Endometrium (tissue), 2 donors: ENCODE measurements around the gene MAP4K4.

Source experiments
- FAIRE-seq: peaks from 2 replicates; lab custom pipeline; 2012; peaks lifted over from hg19 to GRCh38; lab: Jason Lieb, UNC
- donor health status: control.
- donor health status: control.

Gene MAP4K4

DNA sequence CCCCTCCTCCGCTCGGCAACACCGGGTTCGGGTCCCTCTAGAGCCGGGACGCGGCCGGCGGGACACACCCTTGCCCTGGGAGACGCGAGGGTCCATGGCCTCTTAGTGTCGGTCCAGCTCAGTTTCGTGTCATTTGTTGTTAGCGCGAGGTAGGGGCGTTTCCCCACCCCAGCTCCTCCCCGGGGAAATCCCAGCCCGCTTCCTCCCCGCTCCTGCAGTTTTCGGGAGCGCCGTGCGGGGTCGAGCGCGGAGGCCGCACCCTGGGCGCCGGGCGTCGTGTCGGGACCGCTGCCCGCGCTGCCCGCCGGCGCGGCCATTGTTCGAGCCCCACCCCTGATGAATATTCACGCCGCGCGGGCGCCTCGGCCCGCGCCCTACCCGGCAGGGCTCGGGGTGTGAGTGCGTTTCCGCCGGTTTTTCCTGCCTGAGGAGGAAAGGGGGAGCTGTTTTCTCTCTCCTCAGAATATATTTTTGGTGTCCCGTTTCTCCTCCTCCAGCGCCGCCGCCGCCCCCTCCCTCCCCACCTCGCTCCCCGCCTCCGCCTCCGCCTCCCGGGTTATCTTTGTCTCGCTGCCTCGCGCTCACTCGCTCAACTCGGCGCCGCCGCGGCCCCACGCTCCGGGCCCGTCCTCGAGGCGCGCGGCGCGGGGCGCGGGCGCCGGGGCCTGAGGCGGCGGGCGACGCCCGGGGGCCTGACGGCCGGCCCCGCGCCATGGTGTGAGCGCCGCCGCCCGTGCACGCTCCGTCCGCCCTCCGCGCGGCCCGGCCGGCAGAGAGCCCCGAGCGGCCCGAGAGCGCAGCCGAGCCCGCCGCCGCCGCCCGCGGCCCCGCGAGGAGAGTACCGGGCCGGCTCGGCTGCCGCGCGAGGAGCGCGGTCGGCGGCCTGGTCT is at the start of gene MAP4K4:
Gene MAP4K4, plus strand, starts transcription at position 584 of the 890 bp plus-strand sequence. CDS start 374 bp downstream, outside the sequence.
- FAIRE-seq: no peak

DNA sequence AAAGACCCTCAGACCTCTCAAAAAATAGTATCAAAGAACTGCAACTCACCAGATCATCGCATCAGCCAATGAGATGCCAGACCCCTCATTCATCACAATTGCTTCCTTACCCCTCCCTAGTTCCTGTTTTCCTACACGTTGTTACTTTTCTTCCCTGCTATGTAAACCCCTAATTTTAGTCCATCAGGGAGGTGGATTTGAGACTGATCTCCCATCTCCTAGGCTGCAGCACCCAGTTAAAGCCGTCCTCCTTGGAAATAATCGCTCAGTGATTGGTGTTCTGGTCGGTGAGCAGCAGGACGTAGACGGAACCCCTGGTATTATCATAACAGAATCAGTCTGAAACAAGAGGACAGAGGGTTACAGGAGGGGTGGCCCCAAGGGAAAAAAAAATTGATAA is 44.0 kb upstream of the MAP4K4 start:
- FAIRE-seq: no peak

DNA sequence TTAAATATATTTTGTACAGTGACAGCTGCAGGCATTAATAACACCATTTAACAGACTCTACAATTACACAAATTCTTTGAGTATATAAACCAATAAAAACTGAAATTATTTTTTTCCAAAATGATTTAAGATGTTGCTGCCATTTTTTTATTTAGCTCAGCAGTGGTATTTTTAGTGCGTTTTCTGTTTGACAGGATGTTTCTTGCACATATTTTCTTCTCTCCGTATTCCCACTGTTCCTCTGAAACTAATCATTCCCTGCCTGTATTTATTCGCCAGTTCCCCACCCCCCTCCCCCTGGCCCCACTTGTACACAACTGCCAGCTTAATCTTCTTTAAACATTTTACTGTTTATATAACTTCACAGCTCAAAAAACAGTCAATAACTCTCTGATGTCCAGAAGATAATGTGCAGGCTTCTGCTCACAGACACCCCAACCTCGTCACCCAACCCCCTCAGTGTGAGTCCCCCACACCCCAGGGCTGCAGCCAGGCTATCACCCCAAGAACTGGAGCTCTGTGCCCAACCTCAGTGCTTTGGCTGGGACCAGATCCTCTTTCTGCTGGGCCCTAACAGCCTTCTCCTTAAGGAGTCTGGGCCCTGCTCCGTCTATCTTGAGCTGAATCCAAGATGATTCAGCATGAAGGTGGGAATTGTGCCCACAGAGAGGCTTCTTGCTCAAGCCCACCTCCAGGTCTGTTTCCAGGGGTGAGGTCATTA is 41.6 kb upstream of the MAP4K4 start:
- no peak for FAIRE-seq

DNA sequence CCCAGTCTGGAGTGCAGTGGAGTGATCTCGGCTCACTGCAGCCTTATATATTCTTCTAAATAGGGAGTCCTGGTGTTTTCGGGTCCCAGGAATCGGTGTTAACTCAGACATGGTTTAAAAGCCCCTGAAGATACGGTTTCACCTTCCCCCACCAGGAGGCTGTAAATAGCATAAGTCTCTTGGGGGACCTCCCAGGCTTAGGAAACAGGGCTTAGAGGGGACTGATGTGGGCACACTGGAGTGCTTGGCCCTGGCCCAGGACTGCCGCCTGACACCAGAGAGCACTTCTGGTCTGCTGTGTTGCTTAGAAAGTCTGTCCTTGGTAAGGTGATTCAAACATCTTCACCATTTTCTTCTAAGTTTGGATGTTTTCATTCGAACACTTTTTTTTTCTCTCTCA is 39.7 kb upstream of the MAP4K4 start:
- no peak for FAIRE-seq

DNA sequence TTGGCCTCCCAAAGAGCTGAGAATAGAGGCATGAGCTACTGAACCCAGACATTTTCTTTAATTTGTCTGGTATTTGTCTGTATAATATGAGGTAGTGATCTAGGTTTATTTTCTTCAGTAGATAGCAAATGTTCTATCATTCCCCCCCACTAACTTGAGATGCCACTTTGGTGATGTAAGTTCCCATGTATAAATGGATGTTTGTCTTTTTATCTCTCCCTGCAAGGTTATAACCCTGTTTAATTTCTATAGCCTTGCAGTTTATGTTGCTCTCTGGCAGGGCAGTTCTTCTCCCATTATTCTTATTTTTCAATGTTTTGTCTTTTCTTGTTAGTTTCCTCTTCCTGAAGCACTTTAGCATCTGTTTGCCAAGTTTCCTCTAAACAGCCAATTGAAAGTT is 39.1 kb upstream of the MAP4K4 start:
- FAIRE-seq: no peak

DNA sequence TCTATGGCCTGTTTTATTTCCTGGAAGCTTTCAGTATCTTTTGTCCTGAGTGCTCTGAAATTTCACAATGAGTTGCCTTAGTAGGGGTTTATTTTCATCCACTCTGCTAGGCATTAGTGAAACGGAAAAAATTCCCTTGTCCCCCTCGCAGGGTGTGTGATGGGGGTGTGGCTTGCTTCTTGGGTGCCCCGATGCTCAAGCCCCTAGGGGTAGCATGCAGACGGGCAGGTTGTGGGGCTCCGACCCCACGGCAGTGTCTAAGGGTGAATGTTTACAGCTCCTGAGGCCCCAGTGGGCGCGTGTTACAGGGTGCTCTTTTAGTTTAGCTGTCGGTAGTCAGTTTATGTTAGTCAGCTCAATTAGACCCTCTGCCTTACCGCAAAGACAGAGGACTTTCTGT is 32.2 kb upstream of the MAP4K4 start:
- no peak for FAIRE-seq

DNA sequence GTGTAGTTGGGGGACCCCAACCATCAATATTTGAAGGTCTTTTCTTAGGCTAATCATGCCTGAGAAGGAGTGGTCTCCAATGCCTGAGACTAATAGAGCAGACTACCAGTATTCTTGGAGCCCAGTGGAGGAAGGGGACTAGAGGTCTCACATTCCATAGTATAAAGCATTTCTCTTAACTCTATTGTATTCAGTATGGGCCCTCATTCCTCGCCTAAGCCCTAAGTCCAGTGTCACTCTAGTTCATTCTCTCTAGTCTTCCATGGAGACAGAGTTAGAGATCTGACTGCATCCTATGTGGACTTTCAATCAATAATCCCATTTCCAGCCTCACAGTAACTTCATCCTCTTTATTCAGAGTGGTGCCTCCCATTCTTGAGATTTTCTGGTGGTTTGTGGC is 29.7 kb upstream of the MAP4K4 start:
- FAIRE-seq: no peak

DNA sequence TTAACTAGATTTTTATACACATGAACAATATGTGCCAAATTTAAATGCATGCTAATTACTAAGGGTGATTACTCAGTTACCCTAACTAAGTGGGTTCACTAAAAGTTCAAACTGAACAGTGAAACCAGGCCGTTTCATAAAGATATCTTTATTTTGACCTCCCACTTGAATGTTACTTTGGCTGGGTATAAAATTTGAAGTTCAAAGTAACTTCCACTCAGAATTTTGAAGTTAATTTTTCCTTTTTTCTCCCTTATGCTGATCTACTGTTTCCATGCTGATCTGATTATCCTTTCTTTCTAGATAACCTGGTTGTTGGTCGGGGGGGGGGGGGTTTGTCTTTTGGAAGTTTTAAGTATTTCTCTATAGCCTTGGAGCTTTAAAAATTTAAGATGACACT is 25.5 kb upstream of the MAP4K4 start:
- no peak for FAIRE-seq

DNA sequence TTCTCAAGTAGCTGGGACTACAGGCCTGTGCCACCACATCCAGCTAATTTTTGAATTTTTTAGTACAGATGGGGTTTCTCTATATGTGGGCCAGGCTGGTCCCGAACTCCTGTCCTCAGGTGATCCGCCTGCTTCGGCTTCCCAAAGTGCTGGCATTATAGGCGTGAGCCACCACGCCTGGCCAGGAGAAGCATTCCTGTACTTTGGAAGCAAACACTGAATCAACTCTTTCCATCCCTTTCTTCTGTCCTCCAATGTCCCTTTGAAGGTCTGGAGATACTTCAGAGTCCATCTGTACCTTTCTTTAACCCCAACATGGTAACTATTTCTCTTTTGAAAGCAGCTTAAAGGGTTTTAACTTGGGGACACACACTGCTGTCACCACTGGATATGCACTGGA is 23.6 kb upstream of the MAP4K4 start:
- no peak for FAIRE-seq

DNA sequence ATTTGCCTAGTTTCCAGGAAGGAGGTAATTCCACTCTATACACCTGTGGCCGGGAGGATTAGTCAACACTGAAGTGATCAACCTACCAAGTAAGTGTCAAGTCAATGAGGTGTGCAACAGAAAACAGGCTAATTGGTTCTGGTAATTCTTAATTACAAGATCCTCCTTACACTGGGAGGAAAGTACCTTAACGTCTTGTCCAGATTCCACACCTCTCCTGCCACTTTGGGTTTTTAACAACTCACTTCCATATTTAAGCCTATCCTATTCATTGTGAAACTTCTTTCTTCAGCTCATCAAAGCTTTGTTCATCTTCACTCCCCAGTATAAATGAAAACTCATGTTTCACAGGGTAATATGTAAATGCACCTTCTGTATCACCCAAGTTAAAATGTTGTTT is 22.0 kb upstream of the MAP4K4 start:
- no peak for FAIRE-seq

DNA sequence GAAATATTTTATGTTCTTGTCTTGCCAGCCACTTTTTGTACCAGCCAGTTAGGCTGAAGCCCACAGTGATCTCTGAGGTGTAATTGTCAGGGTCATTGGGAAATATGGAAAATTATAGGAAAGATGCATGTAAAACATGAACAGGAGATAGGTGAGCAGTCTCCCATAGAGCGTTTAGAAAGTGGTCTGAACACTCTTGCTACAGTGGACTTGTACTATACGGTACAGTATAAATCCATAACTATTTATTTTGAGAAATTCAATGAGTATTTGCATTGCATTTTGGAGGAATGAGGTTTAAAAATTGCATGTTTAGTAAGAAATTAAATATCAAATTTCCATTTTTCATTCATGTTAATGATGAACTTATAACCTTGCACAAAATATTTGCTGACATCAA is 20.8 kb upstream of the MAP4K4 start:
- FAIRE-seq: no peak

DNA sequence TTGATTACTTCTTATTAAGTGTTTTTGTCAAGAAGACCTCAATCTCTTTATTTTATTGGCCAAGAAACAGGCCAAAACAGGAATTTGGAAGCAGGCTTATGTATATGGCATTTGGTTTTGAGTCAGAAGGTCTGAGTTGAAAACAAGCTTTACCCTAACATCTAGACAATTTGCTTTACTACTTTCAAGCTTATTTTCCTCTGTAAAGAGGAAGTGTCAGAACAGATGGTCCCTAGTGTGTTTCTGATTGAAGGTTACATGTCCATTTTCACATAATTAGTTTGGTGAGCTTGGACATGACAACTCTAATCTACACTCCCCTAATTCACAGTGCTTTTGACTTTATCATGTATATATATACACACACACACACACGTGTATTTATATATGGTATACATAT is 19.8 kb upstream of the MAP4K4 start:
- no peak for FAIRE-seq

DNA sequence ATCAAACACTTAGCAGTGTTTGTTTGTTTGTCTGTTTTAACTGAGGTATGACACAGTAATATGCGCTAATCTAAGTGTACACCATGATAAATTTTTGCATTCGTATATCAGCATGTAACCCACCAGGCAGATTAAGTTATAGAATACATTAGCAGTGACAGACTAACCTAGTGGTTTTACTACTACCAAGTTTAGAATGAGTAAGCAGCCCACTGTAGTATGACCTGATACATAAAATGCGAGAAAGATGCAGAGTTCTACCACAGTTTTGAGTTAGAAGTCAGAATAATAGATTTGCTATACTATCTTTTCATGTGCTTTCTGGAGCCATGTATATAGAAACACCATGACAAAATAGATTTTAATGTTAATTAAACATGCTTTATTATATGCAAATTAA is 19.1 kb upstream of the MAP4K4 start:
- no peak for FAIRE-seq

DNA sequence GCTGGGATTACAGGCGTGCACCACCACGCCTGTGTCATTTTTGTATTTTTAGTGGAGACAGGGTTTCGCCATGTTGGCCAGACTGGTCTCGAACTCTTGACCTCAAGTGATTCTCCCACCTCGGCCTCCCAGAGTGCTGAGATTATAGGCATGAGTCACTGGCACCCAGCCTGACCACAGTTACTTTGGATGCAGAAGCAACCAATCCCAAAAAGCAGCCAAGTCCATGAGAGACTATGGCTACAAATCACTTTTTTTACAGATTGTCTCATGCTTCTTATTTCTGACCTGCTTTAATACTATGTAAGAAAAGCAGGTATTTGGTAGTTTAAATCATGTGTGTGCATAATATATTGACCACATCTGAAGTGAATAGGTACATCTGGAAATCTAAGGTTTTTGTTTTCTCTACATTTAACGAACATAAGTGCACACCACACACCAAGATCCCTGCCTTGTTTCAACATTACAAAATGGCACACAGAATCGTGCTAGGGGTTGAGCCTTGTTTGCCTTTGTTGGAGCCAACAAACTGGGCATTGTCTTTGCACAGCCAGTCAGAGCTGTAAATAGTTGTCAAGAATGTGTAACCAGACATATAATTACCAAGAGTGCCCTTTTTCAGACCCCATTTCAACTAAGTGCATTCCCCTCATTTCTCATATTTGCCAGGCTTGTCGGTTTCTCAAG is 18.3 kb upstream of the MAP4K4 start:
- no peak for FAIRE-seq

DNA sequence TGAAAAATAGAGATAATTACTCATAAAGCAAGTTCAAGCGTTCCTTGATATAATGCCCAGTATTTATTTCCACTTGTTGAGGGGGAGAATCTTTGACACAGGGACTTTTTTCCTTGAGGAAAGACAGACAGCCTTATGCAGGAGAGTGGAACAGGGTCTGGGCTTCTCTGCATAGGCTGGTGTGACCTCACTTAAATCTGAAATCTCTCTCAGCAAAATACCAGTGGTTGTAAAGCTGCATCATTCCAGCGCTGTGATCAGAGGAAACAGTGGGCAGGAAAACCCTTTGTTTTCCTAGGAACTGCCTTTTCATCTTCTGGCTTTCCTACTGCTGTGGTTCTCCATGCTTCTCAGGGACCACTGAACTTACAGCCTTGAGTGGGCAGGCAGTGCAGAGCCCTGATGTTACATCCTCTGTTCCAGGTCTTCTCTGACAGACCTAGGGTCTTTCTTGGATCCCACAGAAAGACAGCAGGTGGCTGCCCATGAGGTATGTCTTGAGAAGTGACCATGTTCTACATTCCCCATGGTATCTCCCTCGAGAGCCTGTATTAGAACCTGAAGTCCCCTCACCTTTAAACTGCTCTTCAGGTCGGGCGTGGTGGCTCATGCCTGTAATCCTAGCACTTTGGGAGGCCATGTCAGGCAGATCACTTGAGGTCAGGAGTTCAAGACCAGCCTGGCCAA is 17.6 kb upstream of the MAP4K4 start:
- FAIRE-seq: no peak

DNA sequence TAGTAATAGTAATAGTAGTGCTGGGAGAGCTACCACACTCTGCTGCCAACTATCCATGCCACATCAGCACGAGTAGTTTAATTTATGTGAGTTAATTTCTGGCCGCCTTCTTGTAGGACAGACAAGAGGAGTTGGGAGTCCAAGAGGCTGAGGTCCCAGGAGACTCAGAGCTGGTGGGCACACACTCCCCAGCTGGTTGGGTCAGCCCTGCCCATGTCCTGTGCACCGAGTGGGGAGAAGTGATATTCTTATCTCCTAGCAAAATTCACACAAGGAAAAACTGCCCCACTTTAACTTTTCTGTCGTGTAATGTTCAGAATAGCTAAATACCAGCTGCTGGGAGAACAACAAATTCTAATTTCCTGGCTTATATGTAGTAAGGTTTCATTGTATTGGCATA is 15.2 kb upstream of the MAP4K4 start:
- no peak for FAIRE-seq

DNA sequence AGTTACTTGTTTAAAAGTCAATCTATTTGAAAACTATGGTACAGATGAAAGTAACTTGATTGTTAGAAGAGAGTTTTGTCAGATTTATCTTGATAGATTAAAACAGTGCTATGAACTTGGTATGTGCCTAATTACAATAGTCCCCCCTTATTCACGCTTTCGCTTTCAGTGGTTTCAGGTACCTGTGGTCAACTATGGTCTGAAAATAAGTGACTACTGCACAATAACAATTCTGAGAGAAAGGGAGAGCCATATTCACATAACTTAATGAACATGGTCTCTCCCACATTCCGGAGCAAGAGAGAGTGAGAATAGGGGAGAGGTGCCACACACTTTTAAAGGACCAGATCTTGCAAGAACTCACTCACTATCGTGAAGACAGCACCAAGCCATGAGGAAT is 13.2 kb upstream of the MAP4K4 start:
- FAIRE-seq: no peak

DNA sequence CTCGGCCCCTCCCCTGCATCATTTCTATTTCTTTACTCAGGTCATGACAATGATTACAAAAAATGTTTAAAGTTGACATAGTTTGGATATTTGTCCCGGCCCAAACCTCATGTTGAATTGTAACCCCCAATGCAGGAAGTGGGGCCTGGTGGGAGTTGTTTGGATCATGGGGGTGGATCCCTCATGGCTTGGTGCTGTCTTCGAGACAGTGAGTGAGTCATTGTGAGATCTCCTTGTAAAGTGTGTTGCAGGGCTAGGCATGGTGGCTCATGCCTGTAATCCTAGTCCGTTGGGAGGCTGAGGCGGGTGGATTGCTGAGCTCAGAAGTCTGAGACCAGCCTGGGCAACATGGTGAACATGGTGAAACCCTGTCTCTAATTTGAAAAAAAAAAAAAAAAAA is 9.2 kb upstream of the MAP4K4 start:
- FAIRE-seq: no peak

DNA sequence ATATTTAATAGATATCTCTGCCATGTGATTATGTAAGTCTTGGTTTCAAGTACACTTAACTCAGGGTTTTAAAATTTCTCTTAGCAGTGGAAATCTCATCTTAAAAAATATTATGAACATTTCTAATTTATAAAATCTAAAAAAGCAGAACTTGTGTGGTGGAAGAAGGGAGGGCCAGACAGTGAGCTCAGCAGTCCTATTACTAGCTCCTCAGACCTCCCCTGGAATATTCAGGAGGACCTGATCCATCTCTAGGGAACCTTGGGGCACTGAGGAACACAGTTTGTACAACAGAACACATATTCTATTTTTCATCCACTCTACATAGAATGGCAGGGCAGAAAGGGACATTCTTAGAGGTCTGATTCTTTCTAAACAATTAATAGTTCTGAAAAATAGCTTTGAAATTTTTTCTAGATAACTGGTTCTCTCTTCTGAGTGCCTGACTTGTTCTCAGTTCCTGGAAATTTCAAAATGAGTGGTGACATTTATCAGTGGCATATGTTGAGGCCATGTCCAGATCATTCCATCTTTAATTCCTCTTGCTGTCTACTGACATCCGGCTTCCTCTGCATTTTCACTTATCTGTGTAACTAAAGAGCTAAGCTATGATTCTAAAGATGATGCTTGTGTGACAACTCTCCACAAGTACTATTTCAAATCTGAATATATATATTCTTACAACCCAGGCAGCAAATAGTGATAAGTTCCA is 8.2 kb upstream of the MAP4K4 start:
- FAIRE-seq: no peak

DNA sequence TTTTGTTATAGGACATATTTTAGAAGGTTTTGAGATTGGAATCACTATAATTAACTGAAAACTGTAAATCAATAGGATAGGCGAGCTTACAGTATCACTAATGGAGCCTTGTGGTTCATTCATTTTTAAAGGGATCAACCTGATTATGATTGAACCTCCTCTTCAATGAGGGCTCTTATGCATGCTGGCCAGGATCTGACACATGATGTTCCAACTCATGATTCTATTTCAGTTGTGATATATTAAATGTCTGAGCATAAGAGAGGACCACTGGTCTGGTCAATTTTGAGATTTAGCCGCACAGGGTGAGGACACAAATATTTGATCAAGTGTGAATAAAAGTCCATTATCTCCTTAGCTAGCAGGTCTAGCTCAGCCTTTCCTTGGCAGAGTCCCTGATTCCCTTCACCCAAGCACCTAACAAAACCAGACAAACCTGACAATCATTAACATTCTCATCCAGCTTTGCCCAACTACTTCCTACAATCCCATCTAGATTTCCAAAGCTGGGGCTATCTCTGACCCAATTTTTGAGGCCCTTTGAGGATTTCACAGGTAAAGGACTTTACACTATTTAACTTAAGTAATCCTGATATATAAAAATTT is 6.9 kb upstream of the MAP4K4 start:
- FAIRE-seq: no peak

DNA sequence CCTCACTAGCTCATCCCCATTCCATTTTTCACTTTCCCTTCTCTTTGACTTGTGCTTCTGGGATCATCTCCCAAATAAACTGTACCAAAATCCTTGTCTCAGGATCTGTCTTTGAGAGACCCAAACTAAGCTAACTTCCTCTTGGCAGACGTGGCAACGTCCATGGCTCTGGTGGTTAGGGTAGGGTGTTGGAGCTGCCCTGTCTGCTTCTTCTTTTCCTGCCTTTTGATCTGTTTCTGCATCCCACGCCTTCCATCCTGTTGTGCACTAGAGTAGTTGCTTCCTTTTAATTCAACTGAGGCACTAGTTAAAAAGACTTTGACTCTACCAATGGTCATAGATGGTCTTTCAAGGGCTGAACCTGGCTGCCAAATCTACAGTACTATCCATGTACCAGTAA is 5.5 kb upstream of the MAP4K4 start:
- no peak for FAIRE-seq
